H9 (cell line): ENCODE data around the gene SIGMAR1. TPM values are rescaled to one million over a fixed set of nuclear protein-coding genes. Genes with fewer than 3 reads are reported as not detected.

ENCODE experiments used
- DNase-seq: peaks from one replicate; pipeline ENCODE4 v3.0.0-alpha.2; 2017
- H2AFZ ChIP-seq: one replicate; pipeline ENCODE4 v1.6.1; 2013; ENCODE audit warnings: mild to moderate bottlenecking, low read length, control low read depth, moderate library complexity
- H2AK5ac ChIP-seq: 2 replicates; pipeline ENCODE4 v1.6.1; 2013; ENCODE audit warnings: low read length, control low read depth, mixed read lengths; ENCODE audit not compliant: insufficient read length
- H2BK120ac ChIP-seq: one replicate; pipeline ENCODE4 v1.6.1; 2013; ENCODE audit warnings: low read depth, mild to moderate bottlenecking, low read length, control low read depth, inconsistent platforms; ENCODE audit not compliant: poor library complexity, severe bottlenecking
- H2BK12ac ChIP-seq: 2 replicates; pipeline ENCODE4 v1.6.1; 2013; ENCODE audit warnings: low read length, control low read depth, mixed read lengths, low read depth; ENCODE audit not compliant: insufficient read length
- H2BK15ac ChIP-seq: 2 replicates; pipeline ENCODE4 v1.6.1; 2013; ENCODE audit warnings: low read depth, low read length, control low read depth
- H2BK20ac ChIP-seq: one replicate; pipeline ENCODE4 v1.6.1; 2013; ENCODE audit warnings: low read depth, mild to moderate bottlenecking, low read length, control low read depth, inconsistent platforms; ENCODE audit not compliant: poor library complexity, severe bottlenecking
- H2BK5ac ChIP-seq: 2 replicates; pipeline ENCODE4 v1.6.1; 2013; ENCODE audit warnings: low read length, control low read depth, mixed read lengths; ENCODE audit not compliant: insufficient read length
- H3K14ac ChIP-seq: 2 replicates; pipeline ENCODE4 v1.6.1; 2013; ENCODE audit warnings: low read length, control low read depth; ENCODE audit not compliant: insufficient read depth
- H3K18ac ChIP-seq: 2 replicates; pipeline ENCODE4 v1.6.1; 2013; ENCODE audit warnings: low read depth, mild to moderate bottlenecking, mixed read lengths, low read length, control low read depth; ENCODE audit not compliant: insufficient read length
- H3K23ac ChIP-seq: 2 replicates; pipeline ENCODE4 v1.6.1; 2013; ENCODE audit warnings: low read length, control low read depth, mixed read lengths, low read depth; ENCODE audit not compliant: insufficient read length
- H3K23me2 ChIP-seq: 2 replicates; pipeline ENCODE4 v1.6.1; 2013; ENCODE audit warnings: low read depth, mild to moderate bottlenecking, mixed read lengths, low read length, control low read depth; ENCODE audit not compliant: insufficient read length, poor library complexity, severe bottlenecking
- H3K27ac ChIP-seq: 2 replicates; pipeline ENCODE4 v1.5.1; 2013; ENCODE audit warnings: low read length, control low read depth, mixed read lengths, low read depth; ENCODE audit not compliant: insufficient read length
- H3K27me3 ChIP-seq: 2 replicates; pipeline ENCODE4 v1.6.1; 2013; ENCODE audit warnings: low read length, control low read depth, inconsistent platforms; ENCODE audit not compliant: insufficient read depth
- H3K4ac ChIP-seq: 2 replicates; pipeline ENCODE4 v1.6.1; 2013; ENCODE audit warnings: low read depth, mild to moderate bottlenecking, control low read depth, inconsistent platforms, low read length, moderate library complexity
- H3K4me1 ChIP-seq: 2 replicates; pipeline ENCODE4 v1.6.1; 2013; ENCODE audit warnings: low read length, control low read depth, inconsistent platforms; ENCODE audit not compliant: insufficient read depth
- H3K4me2 ChIP-seq: 2 replicates; pipeline ENCODE4 v1.6.1; 2013; ENCODE audit warnings: low read length, control low read depth, mixed read lengths; ENCODE audit not compliant: insufficient read length, insufficient read depth
- H3K56ac ChIP-seq: 2 replicates; pipeline ENCODE4 v1.6.1; 2013; ENCODE audit warnings: low read depth, mild to moderate bottlenecking, mixed read lengths, low read length, control low read depth; ENCODE audit not compliant: insufficient read length
- H3K79me1 ChIP-seq: 2 replicates; pipeline ENCODE4 v1.6.1; 2013; ENCODE audit warnings: low read depth, mild to moderate bottlenecking, moderate library complexity, low read length, control low read depth, inconsistent platforms; ENCODE audit not compliant: insufficient read depth, poor library complexity, severe bottlenecking
- H3K79me2 ChIP-seq: 2 replicates; pipeline ENCODE4 v1.6.1; 2013; ENCODE audit warnings: low read length, control low read depth, inconsistent platforms; ENCODE audit not compliant: insufficient read depth
- H3K9ac ChIP-seq: 2 replicates; pipeline ENCODE4 v1.6.1; 2013; ENCODE audit warnings: low read length, control low read depth, mixed read lengths; ENCODE audit not compliant: insufficient read length; ENCODE audit errors: extremely low read depth
- H3K9me3 ChIP-seq: one replicate; pipeline ENCODE4 v1.6.1; 2013; ENCODE audit warnings: low read depth, low read length, inconsistent platforms; ENCODE audit not compliant: control insufficient read depth
- H3T11ph ChIP-seq: one replicate; pipeline ENCODE4 v1.6.1; 2013; ENCODE audit warnings: mild to moderate bottlenecking, low read length, control low read depth, inconsistent platforms
- H4K20me1 ChIP-seq: one replicate; pipeline ENCODE4 v1.6.1; 2013; ENCODE audit not compliant: control insufficient read depth, insufficient read length, insufficient read depth
- H4K5ac ChIP-seq: 2 replicates; pipeline ENCODE4 v1.6.1; 2013; ENCODE audit warnings: low read depth, mild to moderate bottlenecking, mixed read lengths, low read length, control low read depth; ENCODE audit not compliant: insufficient read length
- H4K8ac ChIP-seq: replicated peaks from 2 replicates; pipeline ENCODE4 v1.6.1; 2013; ENCODE audit warnings: low read length, control low read depth, mixed read lengths, low read depth; ENCODE audit not compliant: insufficient read length
- H4K91ac ChIP-seq: 2 replicates; pipeline ENCODE4 v1.6.1; 2013; ENCODE audit warnings: low read depth, mild to moderate bottlenecking, moderate library complexity, mixed read lengths, low read length, control low read depth; ENCODE audit not compliant: insufficient read length
- H3K27ac Mint-ChIP-seq, 3 experiments: 2 replicates in 2 of 3; 3 replicates in 1 of 3; pipeline ENCODE4 v1.8.0; 2020 to 2021; ENCODE audit warnings: mixed read lengths in 3 of 3, mild to moderate bottlenecking in 1 of 3, moderate library complexity in 1 of 3
- H3K27me3 Mint-ChIP-seq: 2 replicates; pipeline ENCODE4 v1.8.0; 2021; ENCODE audit warnings: low read depth, mild to moderate bottlenecking, moderate library complexity, mixed read lengths
- H3K36me3 Mint-ChIP-seq, 3 experiments: 2 replicates in 2 of 3; 3 replicates in 1 of 3; pipeline ENCODE4 v1.8.0; 2020 to 2021; ENCODE audit warnings: low read depth in 3 of 3, mixed read lengths in 3 of 3; ENCODE audit not compliant: insufficient read depth in 1 of 3
- H3K4me1 Mint-ChIP-seq, 2 experiments: 2 replicates each; pipeline ENCODE4 v1.8.0; 2020; ENCODE audit warnings: mixed read lengths in 2 of 2
- H3K4me3 Mint-ChIP-seq, 2 experiments: 2 replicates in 1 of 2; 3 replicates in 1 of 2; pipeline ENCODE4 v1.8.0; 2020 to 2021; ENCODE audit warnings: mild to moderate bottlenecking in 2 of 2, mixed read lengths in 2 of 2, moderate library complexity in 1 of 2
- H3K9me3 Mint-ChIP-seq, 2 experiments: 2 replicates in 1 of 2; 3 replicates in 1 of 2; pipeline ENCODE4 v1.8.0; 2020; ENCODE audit warnings: mild to moderate bottlenecking in 2 of 2, mixed read lengths in 2 of 2, moderate library complexity in 1 of 2
- WGBS: extraction: QIAGEN DNeasy Blood & Tissue Kit; methylation state at CpG from one replicate; pipeline ENCODE4 v1.1.7; 2013; ENCODE audit warnings: missing lambda C conversion rate, low lambda C conversion rate, mixed read lengths; ENCODE audit not compliant: insufficient read length; ENCODE audit errors: extremely low coverage; 5-methylcytosine and 5-hydroxymethylcytosine counted together
- total RNA-seq: library from RNA; stranded (reverse); gene quantifications from 2 replicates; pipeline ENCODE4 v1.2.1, GENCODE V29; 2021
- TF ChIP-seq, protein P1 (sequence below): fragments of 200-600 bp; sonication (generic); conservative IDR thresholded peaks from 3 replicates; pipeline ENCODE4 v1.8.0; 2021; ENCODE audit warnings: antibody characterized with exemption, mild to moderate bottlenecking

The SIGMAR1 gene
- total RNA-seq, 1 experiment from 2014 or later, result 68.3 TPM

DNA sequence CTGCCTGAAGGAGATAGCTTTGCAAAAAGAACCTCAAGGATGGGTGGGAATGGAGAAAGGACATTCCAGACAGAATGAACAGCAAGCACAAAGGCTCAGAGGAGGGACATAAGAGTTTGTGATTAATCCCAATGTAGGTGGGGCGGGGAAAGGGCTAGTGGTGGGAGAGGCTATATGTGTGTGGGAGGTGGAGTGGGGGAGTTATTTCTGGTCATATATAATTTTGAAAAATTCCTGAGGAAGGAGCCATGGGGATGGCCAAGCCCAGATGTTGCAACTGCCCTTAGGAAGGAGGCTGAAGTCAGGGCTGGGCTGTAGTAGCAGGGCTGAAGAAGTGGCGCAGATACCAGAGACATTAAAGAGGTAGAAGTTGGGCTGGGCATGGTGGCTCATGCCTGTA lies 38.3 kb upstream of the SIGMAR1 start:
- Histone ChIP-seq H3K79me1 (no peaks in the 10 kb centered on the region), H2BK20ac (no peak overlapping the region), H3K4ac (no peak overlapping the region), H3K79me2 (no peaks in the 10 kb centered on the region), H3K27me3 (no peaks in the 10 kb centered on the region), H3K23ac (no peak overlapping the region), H3K4me1 (no peaks in the 10 kb centered on the region), H3K9me3 (no peaks in the 10 kb centered on the region), H3K14ac (no peak overlapping the region), H2BK120ac (no peak overlapping the region), H2BK15ac (no peak overlapping the region), H4K5ac (no peak overlapping the region), H3T11ph (no peak overlapping the region), H2AK5ac (no peak overlapping the region), H3K27ac (no peak overlapping the region), H2BK12ac (no peak overlapping the region), H4K91ac (no peak overlapping the region), H3K18ac (no peak overlapping the region), H4K8ac (no peak overlapping the region), H3K9ac (no peak overlapping the region), H2AFZ (no peak overlapping the region), H3K56ac (no peak overlapping the region), H3K23me2 (no peaks in the 10 kb centered on the region), H4K20me1 (no peaks in the 10 kb centered on the region), H2BK5ac (no peak overlapping the region), H3K4me2 (no peak overlapping the region)
- no peak for DNase-seq
- no CpG with 5 or more reads among the region's 2 CpGs for WGBS
- Mint-ChIP-seq H3K4me1 (peaks cover 7% of the 10 kb centered on the region in 2 experiments), H3K36me3 (no peaks in the 10 kb centered on the region; a peak in 1 of 7 replicates), H3K4me3 (no peak overlapping the region), H3K27ac (no peak overlapping the region; a peak in 1 of 7 replicates), H3K9me3 (no peaks in the 10 kb centered on the region; a peak in 1 of 5 replicates), H3K27me3 (no peaks in the 10 kb centered on the region)
- TF ChIP-seq, protein P1, sequence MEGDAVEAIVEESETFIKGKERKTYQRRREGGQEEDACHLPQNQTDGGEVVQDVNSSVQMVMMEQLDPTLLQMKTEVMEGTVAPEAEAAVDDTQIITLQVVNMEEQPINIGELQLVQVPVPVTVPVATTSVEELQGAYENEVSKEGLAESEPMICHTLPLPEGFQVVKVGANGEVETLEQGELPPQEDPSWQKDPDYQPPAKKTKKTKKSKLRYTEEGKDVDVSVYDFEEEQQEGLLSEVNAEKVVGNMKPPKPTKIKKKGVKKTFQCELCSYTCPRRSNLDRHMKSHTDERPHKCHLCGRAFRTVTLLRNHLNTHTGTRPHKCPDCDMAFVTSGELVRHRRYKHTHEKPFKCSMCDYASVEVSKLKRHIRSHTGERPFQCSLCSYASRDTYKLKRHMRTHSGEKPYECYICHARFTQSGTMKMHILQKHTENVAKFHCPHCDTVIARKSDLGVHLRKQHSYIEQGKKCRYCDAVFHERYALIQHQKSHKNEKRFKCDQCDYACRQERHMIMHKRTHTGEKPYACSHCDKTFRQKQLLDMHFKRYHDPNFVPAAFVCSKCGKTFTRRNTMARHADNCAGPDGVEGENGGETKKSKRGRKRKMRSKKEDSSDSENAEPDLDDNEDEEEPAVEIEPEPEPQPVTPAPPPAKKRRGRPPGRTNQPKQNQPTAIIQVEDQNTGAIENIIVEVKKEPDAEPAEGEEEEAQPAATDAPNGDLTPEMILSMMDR, result no peak
